CD4-positive, alpha-beta memory T cell (primary cell): ENCODE measurements around the gene AVEN. TPM values are rescaled to one million over a fixed set of nuclear protein-coding genes. Genes with fewer than 3 reads are reported as not detected.

Source experiments
- CTCF ChIA-PET: fragments of 350-600 bp; sonication (Branson Sonifier 250); formaldehyde crosslinking; loops from one replicate; lab custom pipeline; 2021; ENCODE audit warnings: inconsistent platforms; ENCODE audit not compliant: partially characterized antibody; lab: Charles Lee
- POLR2A ChIA-PET: fragments of 350-600 bp; sonication (Branson Sonifier 250); formaldehyde crosslinking; loops from one replicate; lab custom pipeline; 2021; ENCODE audit not compliant: partially characterized antibody; lab: Charles Lee
- DNase-seq, 5 donors: peaks; one replicate each; pipeline versions ENCODE4 v3.0.0 to v3.0.0-alpha.2; 2020 to 2022; ENCODE audit warnings: mixed read lengths in 1 of 5
- H3K27ac ChIP-seq: one replicate; pipeline ENCODE4 v1.7.0; 2013; ENCODE audit warnings: low read depth, low read length
- H3K27me3 ChIP-seq: 2 replicates; pipeline ENCODE4 v1.7.0; 2013; ENCODE audit warnings: mild to moderate bottlenecking, low read length, moderate library complexity; ENCODE audit not compliant: insufficient read depth
- H3K36me3 ChIP-seq: 2 replicates; pipeline ENCODE4 v1.7.0; 2013; ENCODE audit warnings: mild to moderate bottlenecking, low read length, moderate library complexity; ENCODE audit not compliant: insufficient read depth
- H3K4me1 ChIP-seq: 2 replicates; pipeline ENCODE4 v1.7.0; 2013; ENCODE audit warnings: mild to moderate bottlenecking, low read length, moderate library complexity; ENCODE audit not compliant: insufficient read depth
- H3K4me3 ChIP-seq, 2 donors: one replicate each; pipeline ENCODE4 v1.7.0; 2013; ENCODE audit warnings: low read length in 2 of 2, mild to moderate bottlenecking in 1 of 2
- H3K9me3 ChIP-seq, 2 donors: one replicate each; pipeline ENCODE4 v1.7.0; 2013; ENCODE audit warnings: low read length in 2 of 2, control low read depth in 1 of 2; ENCODE audit not compliant: control insufficient read depth in 1 of 2
- H3K27ac Mint-ChIP-seq, 7 donors: one replicate each; pipeline ENCODE4 v1.8.0; 2020 to 2021; ENCODE audit warnings: mixed read lengths in 7 of 7, mild to moderate bottlenecking in 6 of 7, inconsistent platforms in 3 of 7, moderate library complexity in 3 of 7
- H3K27me3 Mint-ChIP-seq, 2 donors: one replicate each; pipeline ENCODE4 v1.8.0; 2020 to 2021; ENCODE audit warnings: mixed read lengths in 2 of 2
- H3K36me3 Mint-ChIP-seq, 2 donors: one replicate each; pipeline ENCODE4 v1.8.0; 2020 to 2021; ENCODE audit warnings: mixed read lengths in 2 of 2, inconsistent platforms in 1 of 2, mild to moderate bottlenecking in 1 of 2
- H3K4me1 Mint-ChIP-seq, 4 donors: one replicate each; pipeline ENCODE4 v1.8.0; 2020 to 2021; ENCODE audit warnings: mixed read lengths in 4 of 4, mild to moderate bottlenecking in 1 of 4
- H3K4me3 Mint-ChIP-seq, 8 donors: one replicate each; pipeline ENCODE4 v1.8.0; 2020 to 2021; ENCODE audit warnings: mixed read lengths in 8 of 8, mild to moderate bottlenecking in 7 of 8, moderate library complexity in 6 of 8, inconsistent platforms in 3 of 8
- H3K9me3 Mint-ChIP-seq, 8 donors: one replicate each; pipeline ENCODE4 v1.8.0; 2020 to 2021; ENCODE audit warnings: mixed read lengths in 8 of 8, mild to moderate bottlenecking in 5 of 8, inconsistent platforms in 3 of 8, moderate library complexity in 1 of 8
- intact Hi-C: fragments of 100-400 bp; cut with micrococcal nuclease; formaldehyde crosslinking; loops from one replicate; pipeline ENCODE4 v1.15.1; 2023
- polyA plus RNA-seq, 2 donors: library from polyadenylated mRNA; unstranded; fragments of 300-500 nt; fragmentation: Illumina TruSeq; gene quantifications; one replicate each; pipeline ENCODE4 v1.2.3, GENCODE V29; 2021
- total RNA-seq, 2 experiments: library from RNA; stranded (reverse); gene quantifications; one replicate each; pipeline ENCODE4 v1.2.3, GENCODE V29; 2021

AVEN gene
- total and polyA plus RNA-seq, 4 experiments from 2014 or later, result 7.1 to 12.6 (median 9.9) TPM

GRCh38 chr15:34043391-34043790 is 4.4 kb upstream of the AVEN start:
- CTCF ChIA-PET, result interaction anchor here (1.1 kb wide), 1 partner anchor 18 kb away, joined by 6 read pairs; no protein-coding TSS in a partner anchor
- Mint-ChIP-seq H3K27me3 (no peaks in the 10 kb centered on the region), H3K4me3 (no peak overlapping the region), H3K36me3 (peaks cover 0 to 1% of the 10 kb centered on the region in 2 donors), H3K27ac (no peak overlapping the region), H3K4me1 (peaks cover 6 to 16% (median 10%) of the 10 kb centered on the region in 4 donors), H3K9me3 (no peaks in the 10 kb centered on the region)
- Histone ChIP-seq H3K27ac (no peak overlapping the region), H3K36me3 (no peaks in the 10 kb centered on the region), H3K9me3 (no peaks in the 10 kb centered on the region), H3K27me3 (no peaks in the 10 kb centered on the region), H3K4me1 (peaks cover 8% of the 10 kb centered on the region), H3K4me3 (no peak overlapping the region)
- no peak for DNase-seq
- POLR2A ChIA-PET, result interaction anchor here (0.6 kb wide), 2 partner anchors 757 to 1422 kb away, joined by 3 read pairs; no protein-coding TSS in a partner anchor
- intact Hi-C loops, result no loop called here

- H3K4me1 ChIP-seq, result peaks cover 13% of the 10 kb centered on the region
- no peak overlapping the region for H3K4me3 ChIP-seq
- Mint-ChIP-seq H3K4me1 (peaks cover 9 to 28% (median 15%) of the 10 kb centered on the region in 4 donors), H3K36me3 (peaks cover 0 to 1% of the 10 kb centered on the region in 2 donors), H3K4me3 (peak overlapping the region; percentile 90 to 96 (median 94)), H3K27ac (peak overlapping the region; percentile 70 to 97 (median 94)), H3K9me3 (no peaks in the 10 kb centered on the region), H3K27me3 (no peaks in the 10 kb centered on the region)
- intact Hi-C loops, result loop anchor here (1.0 to 2.0 kb wide), 3 partner anchors 303 to 949 kb away; partner anchors contain the start of genes GOLGA8B, NOP10, NUTM1 and ZNF770
- no peaks in the 10 kb centered on the region for H3K9me3 ChIP-seq
- peak overlapping the region; percentile 73 for H3K27ac ChIP-seq
- H3K36me3 ChIP-seq, result no peaks in the 10 kb centered on the region
- ChIA-PET CTCF (interaction anchor here (0.8 to 1.6 kb wide), 4 partner anchors 10 to 950 kb away, joined by 3 to 4 read pairs (median 4); no protein-coding TSS in a partner anchor), POLR2A (interaction anchor here (1.0 to 3.2 kb wide), 7 partner anchors 21 to 298 kb away, joined by 3 to 13 read pairs (median 6); partner anchors contain the start of genes EMC4, EMC7, KATNBL1 and PGBD4)
- no peaks in the 10 kb centered on the region for H3K27me3 ChIP-seq
- DNase-seq, result no peak
These were observed 748 bp upstream of the AVEN start for GRCh38 chr15:34039790-34040113.

- Histone ChIP-seq H3K4me3 (peak overlapping the region; percentile 92 to 96), H3K9me3 (no peaks in the 10 kb centered on the region), H3K27ac (peak overlapping the region; percentile 73), H3K36me3 (no peaks in the 10 kb centered on the region), H3K4me1 (peaks cover 13% of the 10 kb centered on the region), H3K27me3 (no peaks in the 10 kb centered on the region)
- ChIA-PET CTCF (interaction anchor here (1.0 kb wide), 1 partner anchor 172 kb away, joined by 3 read pairs; the partner anchor contains the start of gene KATNBL1), POLR2A (interaction anchor here (0.5 to 3.2 kb wide), 10 partner anchors 21 to 950 kb away, joined by 3 to 13 read pairs (median 6); partner anchors contain the start of genes AQR, EMC4, EMC7 and KATNBL1)
- H3K27me3 Mint-ChIP-seq, result no peaks in the 10 kb centered on the region
- H3K4me3 Mint-ChIP-seq, result peak overlapping the region; percentile 85 to 97 (median 94)
- H3K27ac Mint-ChIP-seq, result peak overlapping the region; percentile 83 to 96 (median 93)
- no peaks in the 10 kb centered on the region for H3K9me3 Mint-ChIP-seq
- H3K4me1 Mint-ChIP-seq, result peaks cover 9 to 23% (median 15%) of the 10 kb centered on the region in 4 donors
- H3K36me3 Mint-ChIP-seq, result peaks cover 0 to 1% of the 10 kb centered on the region in 2 donors
- intact Hi-C loops, result loop anchor here (1.0 to 2.0 kb wide), 5 partner anchors 64 to 951 kb away; partner anchors contain the start of genes KATNBL1, NOP10, NUTM1 and PGBD4
- peak; percentile 65 to 74 (median 70) for DNase-seq
These were observed 757 bp downstream of the AVEN start for GRCh38 chr15:34038023-34038870.

GRCh38 chr15:34031987-34032760 is 6.8 kb downstream of the AVEN start:
- Histone ChIP-seq H3K4me1 (no peaks in the 10 kb centered on the region), H3K36me3 (no peaks in the 10 kb centered on the region), H3K4me3 (no peak overlapping the region), H3K27me3 (no peaks in the 10 kb centered on the region), H3K27ac (no peak overlapping the region), H3K9me3 (no peaks in the 10 kb centered on the region)
- Mint-ChIP-seq H3K4me1 (peaks cover 0 to 3% (median 2%) of the 10 kb centered on the region in 4 donors), H3K4me3 (no peak overlapping the region), H3K27me3 (no peaks in the 10 kb centered on the region), H3K27ac (no peak overlapping the region), H3K36me3 (peaks cover 0 to 5% of the 10 kb centered on the region in 2 donors), H3K9me3 (peaks cover 0 to 5% (median 2%) of the 10 kb centered on the region in 8 donors)
- ChIA-PET CTCF (no interaction called here), POLR2A (interaction anchor here (0.6 kb wide), 1 partner anchor 68 kb away, joined by 3 read pairs; no protein-coding TSS in a partner anchor)
- intact Hi-C loops, result no loop called here
- no peak for DNase-seq

- H3K4me3 ChIP-seq, result no peak overlapping the region
- Mint-ChIP-seq H3K4me1 (peaks cover 0 to 2% (median 0%) of the 10 kb centered on the region in 4 donors), H3K36me3 (peaks cover 0 to 5% of the 10 kb centered on the region in 2 donors), H3K9me3 (peaks cover 0 to 7% (median 3%) of the 10 kb centered on the region in 8 donors), H3K27me3 (no peaks in the 10 kb centered on the region), H3K4me3 (no peak overlapping the region), H3K27ac (no peak overlapping the region)
- ChIA-PET POLR2A (no interaction called here), CTCF (no interaction called here)
- no peak for DNase-seq
- intact Hi-C loops, result no loop called here
- no peak overlapping the region for H3K27ac ChIP-seq
- H3K9me3 ChIP-seq, result no peaks in the 10 kb centered on the region
- H3K27me3 ChIP-seq, result no peaks in the 10 kb centered on the region
- H3K4me1 ChIP-seq, result no peaks in the 10 kb centered on the region
- no peaks in the 10 kb centered on the region for H3K36me3 ChIP-seq
These were observed 11.4 kb downstream of the AVEN start for GRCh38 chr15:34027606-34028005.

GRCh38 chr15:34025252-34025651 is 13.8 kb downstream of the AVEN start:
- no peaks in the 10 kb centered on the region for H3K36me3 ChIP-seq
- Mint-ChIP-seq H3K36me3 (peaks cover 0 to 9% of the 10 kb centered on the region in 2 donors), H3K27ac (no peak overlapping the region), H3K4me3 (no peak overlapping the region), H3K9me3 (peaks cover 0 to 7% (median 3%) of the 10 kb centered on the region in 8 donors), H3K4me1 (no peaks in the 10 kb centered on the region), H3K27me3 (no peaks in the 10 kb centered on the region)
- no peak overlapping the region for H3K4me3 ChIP-seq
- no peaks in the 10 kb centered on the region for H3K9me3 ChIP-seq
- ChIA-PET CTCF (no interaction called here), POLR2A (no interaction called here)
- no peak overlapping the region for H3K27ac ChIP-seq
- DNase-seq, result no peak
- H3K4me1 ChIP-seq, result no peaks in the 10 kb centered on the region
- H3K27me3 ChIP-seq, result no peaks in the 10 kb centered on the region
- intact Hi-C loops, result no loop called here
